Testis (tissue), 5 donors: ENCODE measurements around the gene ZNF229. TPM values are rescaled to one million over a fixed set of nuclear protein-coding genes. Genes with fewer than 3 reads are reported as not detected.
"Not testable (repeated sequence)": the region's sequence is repeated elsewhere in the genome, so short reads cannot be mapped to it uniquely, and the experiment has no call there.

Experiments used
- DNase-seq: peaks from one replicate; pipeline ENCODE4 v3.0.0-alpha.2; 2019
- H3K27ac ChIP-seq, 2 donors: fragments of 200-600 bp; sonication (generic); one replicate each; pipeline ENCODE4 v1.5.1; 2019
- H3K27me3 ChIP-seq: fragments of 200-600 bp; sonication (generic); one replicate; pipeline ENCODE4 v1.5.1; 2019
- H3K36me3 ChIP-seq: fragments of 200-600 bp; sonication (generic); one replicate; pipeline ENCODE4 v1.5.1; 2017; ENCODE audit warnings: low read depth; ENCODE audit errors: missing control alignments
- H3K4me1 ChIP-seq: fragments of 200-600 bp; sonication (generic); one replicate; pipeline ENCODE4 v1.5.1; 2019
- H3K4me3 ChIP-seq, 2 donors: fragments of 200-600 bp; sonication (generic); one replicate each; pipeline ENCODE4 v1.5.1; 2017 to 2019
- H3K9me3 ChIP-seq: fragments of 200-600 bp; sonication (generic); one replicate; pipeline ENCODE4 v1.5.1; 2017
- POLR2A ChIP-seq: fragments of 450-650 bp; IDR thresholded peaks from one replicate; pipeline ENCODE4 v1.6.1; 2017; ENCODE audit warnings: antibody characterized with exemption, mild to moderate bottlenecking, moderate library complexity
- WGBS, 2 donors: methylation state at CpG; one replicate each; pipeline ENCODE4 v1.1.5; 2018; 5-methylcytosine and 5-hydroxymethylcytosine counted together
- intact Hi-C: fragments of 100-400 bp; cut with DNase I; formaldehyde crosslinking; loops from one replicate; pipeline ENCODE4 v1.15.1; 2023; ENCODE audit warnings: low total_unique reads
- long read RNA-seq, 2 donors: transcript quantifications; one replicate each; lab custom pipeline, GENCODE V29; 2026
- polyA plus RNA-seq: library from polyadenylated mRNA; stranded (reverse); fragments of 350-450 nt; fragmentation: Illumina TruSeq; extraction: RNeasy Lipid Tissue Mini Kit (QIAGEN cat#74804); gene quantifications from one replicate; pipeline ENCODE4 v1.2.3, GENCODE V29; 2014; ENCODE audit warnings: low read depth, low replicate concordance; ENCODE audit not compliant: insufficient read depth
- total RNA-seq, 2 donors: library from RNA; depleted of rRNA; stranded (reverse); fragments of >200 nt; gene quantifications; one replicate each; pipeline ENCODE4 v1.2.3, GENCODE V29; 2016
- TF ChIP-seq, protein P1 (sequence below), 3 experiments: fragments of 450-650 bp in 2 of 3; fragments of 200-600 bp in 1 of 3; sonication (generic) in 1 of 3; IDR thresholded peaks; one replicate each; pipeline ENCODE4 v1.5.1; 2016 to 2019; ENCODE audit warnings: antibody characterized with exemption in 3 of 3, mild to moderate bottlenecking in 2 of 3, moderate library complexity in 1 of 3

The ZNF229 gene
- total RNA-seq (1 to 10 TPM; 5.1 to 5.8 TPM), polyA plus RNA-seq (4.4 TPM)
- long read RNA-seq, donor 1, result 0 reads
- long read RNA-seq, donor 2, result 0 reads

DNA sequence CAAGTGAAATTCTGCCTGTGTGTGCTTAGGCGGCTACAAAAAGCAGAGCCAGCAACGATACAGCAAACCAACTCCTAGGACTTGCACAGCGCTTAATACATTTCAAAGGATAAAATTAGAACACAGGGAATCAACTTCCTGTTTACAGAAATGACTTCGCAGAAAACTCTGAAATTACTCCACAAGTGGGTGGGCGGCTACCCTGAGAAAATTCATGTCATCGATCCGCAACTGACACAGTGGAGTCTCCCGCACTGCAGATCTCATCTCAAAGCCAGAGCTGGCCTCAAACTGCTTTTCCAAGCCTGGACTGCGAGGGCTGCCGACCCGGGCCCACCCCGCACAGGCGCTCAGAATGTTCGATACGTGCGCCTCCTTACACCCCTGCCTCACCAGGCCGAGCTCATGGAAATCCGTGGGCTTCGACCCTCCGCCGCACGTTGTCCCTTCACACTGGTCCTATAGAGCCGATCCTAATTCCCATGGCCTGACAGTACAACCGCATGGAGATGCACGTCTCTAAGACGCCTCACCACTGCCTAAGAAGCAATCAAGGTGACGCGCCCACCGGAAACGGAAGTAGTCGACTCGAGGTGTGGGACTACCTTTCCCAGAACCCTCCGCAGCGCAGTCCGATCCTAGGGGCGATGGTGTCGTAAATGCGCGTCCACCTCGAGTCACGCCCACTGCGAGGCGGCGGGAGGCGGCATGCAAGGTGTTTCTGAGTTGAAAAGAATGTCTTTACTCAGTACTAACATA lies at the start of gene ZNF229:
ZNF229 (minus strand) TSS at position 557 of the 759 bp plus-strand sequence. CDS start 5,625 bp downstream, outside the sequence.
- 3% methylated on average over 37 to 45 of the region's 45 CpGs for WGBS, 2 donors
- no peaks in the 10 kb centered on the region for H3K9me3 ChIP-seq

DNA sequence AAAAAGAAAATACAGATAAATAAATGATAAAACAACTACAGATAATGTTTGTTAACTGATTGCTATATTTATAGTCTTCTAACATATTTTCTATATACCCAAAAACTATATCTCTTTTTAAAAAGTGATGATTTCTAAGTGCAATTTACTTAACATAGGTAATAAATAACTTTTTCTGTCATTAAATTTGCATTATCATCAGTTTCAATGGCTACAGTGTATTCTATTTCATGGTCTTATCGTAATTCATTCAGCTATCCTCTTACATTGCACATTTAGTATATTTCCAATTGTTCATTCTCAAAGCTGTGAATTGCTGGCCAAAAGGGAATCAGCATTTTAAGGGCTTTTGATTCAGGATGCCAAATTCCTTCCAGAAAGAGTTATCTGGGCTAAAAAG lies 48.4 kb upstream of the ZNF229 start:
- H3K27me3 ChIP-seq, result no peaks in the 10 kb centered on the region
- intact Hi-C loops, result no loop called here
- H3K36me3 ChIP-seq, result no peaks in the 10 kb centered on the region
- no peak for DNase-seq
- no peak for TF ChIP-seq POLR2A
- TF ChIP-seq, protein P1, sequence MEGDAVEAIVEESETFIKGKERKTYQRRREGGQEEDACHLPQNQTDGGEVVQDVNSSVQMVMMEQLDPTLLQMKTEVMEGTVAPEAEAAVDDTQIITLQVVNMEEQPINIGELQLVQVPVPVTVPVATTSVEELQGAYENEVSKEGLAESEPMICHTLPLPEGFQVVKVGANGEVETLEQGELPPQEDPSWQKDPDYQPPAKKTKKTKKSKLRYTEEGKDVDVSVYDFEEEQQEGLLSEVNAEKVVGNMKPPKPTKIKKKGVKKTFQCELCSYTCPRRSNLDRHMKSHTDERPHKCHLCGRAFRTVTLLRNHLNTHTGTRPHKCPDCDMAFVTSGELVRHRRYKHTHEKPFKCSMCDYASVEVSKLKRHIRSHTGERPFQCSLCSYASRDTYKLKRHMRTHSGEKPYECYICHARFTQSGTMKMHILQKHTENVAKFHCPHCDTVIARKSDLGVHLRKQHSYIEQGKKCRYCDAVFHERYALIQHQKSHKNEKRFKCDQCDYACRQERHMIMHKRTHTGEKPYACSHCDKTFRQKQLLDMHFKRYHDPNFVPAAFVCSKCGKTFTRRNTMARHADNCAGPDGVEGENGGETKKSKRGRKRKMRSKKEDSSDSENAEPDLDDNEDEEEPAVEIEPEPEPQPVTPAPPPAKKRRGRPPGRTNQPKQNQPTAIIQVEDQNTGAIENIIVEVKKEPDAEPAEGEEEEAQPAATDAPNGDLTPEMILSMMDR (IDR thresholded peaks at IDR 0.05), result no peak
- H3K9me3 ChIP-seq, result no peaks in the 10 kb centered on the region
- WGBS, 2 donors, result 84 to 88% methylated on average over 1 of the region's 1 CpG
- H3K4me1 ChIP-seq, result peaks cover 9% of the 10 kb centered on the region
- no peak overlapping the region for H3K4me3 ChIP-seq
- H3K27ac ChIP-seq, result no peak overlapping the region

More for the DNA sequence above, at the start of gene ZNF229:
- Histone ChIP-seq H3K4me3 (peak within 1 kb of the TSS; percentile 46 to 78), H3K36me3 (no peaks in the 10 kb centered on the region), H3K4me1 (no peaks in the 10 kb centered on the region), H3K27me3 (no peaks in the 10 kb centered on the region), H3K27ac (no peak within 1 kb of the TSS)
- intact Hi-C loops, result no loop called here
- TF ChIP-seq, protein P1 (IDR thresholded peaks at IDR 0.05), result no peak
- TF ChIP-seq POLR2A, result no peak
- peak; percentile 98 for DNase-seq

DNA sequence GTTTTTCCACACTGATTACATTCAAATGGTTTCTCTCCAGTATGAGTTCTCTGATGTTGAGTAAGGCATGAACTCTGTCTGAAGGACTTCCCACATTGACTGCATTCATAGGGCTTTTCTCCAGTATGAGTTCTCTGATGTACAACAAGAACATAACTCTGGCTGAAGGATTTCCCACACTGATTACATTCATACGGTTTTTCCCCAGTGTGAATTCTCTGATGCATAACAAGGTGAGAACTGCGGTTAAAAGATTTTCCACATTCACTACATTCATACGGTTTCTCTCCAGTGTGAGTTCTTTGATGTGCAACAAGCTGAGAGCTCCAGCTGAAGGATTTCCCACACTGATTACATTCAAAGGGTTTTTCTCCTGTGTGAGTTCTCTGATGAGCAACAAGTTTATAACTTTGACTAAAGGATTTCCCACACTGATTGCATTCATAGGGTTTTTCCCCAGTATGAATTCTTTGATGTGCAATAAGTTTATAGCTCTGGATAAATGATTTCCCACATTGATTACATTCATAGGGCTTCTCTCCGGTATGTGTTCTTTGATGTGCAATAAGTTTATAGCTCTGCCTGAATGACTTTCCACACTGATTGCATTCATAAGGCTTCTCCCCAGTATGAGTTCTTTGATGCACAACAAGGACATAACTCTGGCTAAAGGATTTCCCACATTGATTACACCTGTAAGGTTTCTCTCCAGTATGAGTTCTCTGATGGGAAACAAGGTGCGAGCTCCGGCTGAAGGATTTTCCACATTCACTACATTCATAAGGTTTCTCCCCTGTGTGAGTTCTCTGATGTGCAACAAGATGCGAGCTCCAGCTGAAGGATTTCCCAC lies 28.5 kb upstream of the ZNF229 start:
- no peaks in the 10 kb centered on the region for H3K4me1 ChIP-seq
- H3K27me3 ChIP-seq, result no peaks in the 10 kb centered on the region
- no peak for TF ChIP-seq POLR2A
- TF ChIP-seq, protein P1 (IDR thresholded peaks at IDR 0.05), result no peak
- DNase-seq, result no peak
- 96 to 97% methylated on average over 7 of the region's 7 CpGs for WGBS, 2 donors
- no peaks in the 10 kb centered on the region for H3K36me3 ChIP-seq
- H3K4me3 ChIP-seq, result no peak overlapping the region
- no peak overlapping the region for H3K27ac ChIP-seq
- H3K9me3 ChIP-seq, result peaks cover 8% of the 10 kb centered on the region
- intact Hi-C loops, result no loop called here

DNA sequence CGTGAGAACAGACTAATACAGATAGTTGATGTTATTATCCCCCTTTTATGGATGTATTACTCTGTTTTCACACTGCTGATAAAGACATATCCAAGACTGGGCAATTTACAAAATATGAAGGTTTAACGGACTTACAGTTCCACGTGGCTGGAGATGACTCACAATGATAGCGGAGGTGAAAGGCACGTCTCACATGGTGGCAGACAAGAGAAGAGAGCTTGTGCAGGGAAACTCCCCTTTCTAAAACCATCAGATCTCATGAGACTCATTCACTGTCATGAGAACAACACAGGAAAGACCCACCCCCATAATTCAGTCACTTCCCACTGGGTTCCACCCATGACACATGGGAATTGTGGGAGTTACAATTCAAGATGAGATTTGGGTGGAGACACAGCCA lies 20.5 kb upstream of the ZNF229 start:
- H3K27ac ChIP-seq, DNase-seq, intact Hi-C loops, H3K9me3 ChIP-seq, H3K27me3 ChIP-seq, H3K4me1 ChIP-seq, H3K4me3 ChIP-seq, H3K36me3 ChIP-seq: not testable (repeated sequence)
- 62 to 87% methylated on average over 5 of the region's 5 CpGs for WGBS, 2 donors

DNA sequence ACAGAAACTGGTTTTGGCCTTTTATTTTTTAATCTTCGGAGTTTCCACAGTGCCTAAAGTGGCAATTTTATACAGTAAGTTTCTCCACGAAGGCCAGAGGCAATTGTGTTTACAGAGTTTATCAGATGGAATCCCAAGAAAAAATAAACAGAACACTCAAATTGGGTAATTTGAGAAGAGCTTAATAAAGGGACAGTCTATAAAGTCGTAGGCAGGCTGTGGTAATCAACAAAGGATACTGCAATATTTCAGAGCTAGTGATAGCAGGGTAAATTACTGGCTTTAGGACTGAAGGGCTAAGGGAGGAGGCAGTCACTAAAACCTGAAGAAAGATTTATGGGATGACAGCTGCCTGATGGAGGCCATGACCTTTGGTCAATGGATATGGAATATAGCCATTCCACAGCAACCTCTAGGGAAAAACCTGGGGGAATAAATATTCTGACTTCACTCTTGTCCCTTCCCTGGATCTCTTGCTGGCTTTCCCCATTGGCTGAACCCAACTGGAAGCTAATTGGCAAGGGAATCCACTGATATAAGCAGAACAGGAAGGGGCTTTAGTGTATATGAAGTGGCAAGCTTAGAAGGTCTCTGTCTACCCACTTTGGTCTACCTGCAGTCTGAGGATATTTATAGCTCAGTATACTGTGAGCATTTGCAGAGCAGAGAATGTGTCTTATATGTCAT lies 14.5 kb upstream of the ZNF229 start:
- H3K27me3 ChIP-seq, H3K4me1 ChIP-seq, H3K4me3 ChIP-seq, H3K9me3 ChIP-seq, H3K36me3 ChIP-seq, intact Hi-C loops, DNase-seq, H3K27ac ChIP-seq: not testable (repeated sequence)
- 55% methylated on average over 3 of the region's 3 CpGs for WGBS, 2 donors

DNA sequence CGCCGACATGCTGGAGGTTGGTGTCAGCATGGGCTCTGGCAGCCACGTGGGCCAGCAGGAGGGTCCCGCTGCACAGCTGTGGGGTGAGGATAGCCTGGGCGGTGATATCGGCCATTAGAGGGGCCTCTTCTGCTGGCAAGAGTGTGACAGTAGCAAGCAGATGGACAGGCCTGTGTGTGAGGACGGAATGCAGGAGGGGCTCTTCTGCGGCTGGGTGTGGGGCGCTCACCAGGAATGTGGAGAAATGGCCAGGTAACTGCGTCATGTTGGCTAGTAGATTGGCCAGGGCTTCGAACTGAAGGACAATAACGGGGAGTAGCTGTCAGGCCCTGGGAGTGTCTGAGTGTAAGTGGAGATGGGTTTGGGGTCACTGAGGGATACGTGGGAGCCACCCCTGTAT lies 7.7 kb upstream of the ZNF229 start:
- H3K9me3 ChIP-seq, H3K4me3 ChIP-seq, DNase-seq, H3K4me1 ChIP-seq, H3K27ac ChIP-seq, intact Hi-C loops, H3K27me3 ChIP-seq, H3K36me3 ChIP-seq: not testable (repeated sequence)
- 29 to 70% methylated on average over 3 to 4 of the region's 13 CpGs for WGBS, 2 donors
